GM10266 (cell line): ENCODE measurements around the gene TNS1.

Experiments used
- DNase-seq: peaks from one replicate; pipeline ENCODE4 v3.0.0; 2012; ENCODE audit errors: extremely low spot score
- TF ChIP-seq, protein P1 (sequence below): IDR thresholded peaks from 2 replicates; pipeline ENCODE4 v1.5.1; 2012; ENCODE audit warnings: mild to moderate bottlenecking, low read depth; ENCODE audit not compliant: control insufficient read depth, insufficient read depth; ENCODE audit errors: missing control alignments

The TNS1 gene

DNA sequence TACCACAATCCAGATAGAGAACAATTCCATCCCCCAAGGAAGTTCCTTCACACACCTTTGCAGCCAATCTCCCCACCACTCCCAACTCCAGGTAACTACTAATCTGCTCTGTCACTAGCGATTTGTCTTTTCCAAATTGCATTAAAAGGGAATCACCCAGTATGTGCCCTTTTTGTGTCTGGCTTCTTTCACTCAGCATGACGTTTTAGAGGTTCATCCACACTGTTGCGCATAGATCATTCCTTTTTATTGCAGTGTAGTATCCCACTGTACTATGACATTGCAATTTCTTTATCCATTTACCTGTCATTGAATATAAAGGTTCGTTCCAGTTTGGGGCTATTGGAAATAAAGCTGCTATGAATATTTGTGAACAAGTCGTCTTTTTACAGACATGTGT is 31.6 kb downstream of the TNS1 start:
- TF ChIP-seq, protein P1, sequence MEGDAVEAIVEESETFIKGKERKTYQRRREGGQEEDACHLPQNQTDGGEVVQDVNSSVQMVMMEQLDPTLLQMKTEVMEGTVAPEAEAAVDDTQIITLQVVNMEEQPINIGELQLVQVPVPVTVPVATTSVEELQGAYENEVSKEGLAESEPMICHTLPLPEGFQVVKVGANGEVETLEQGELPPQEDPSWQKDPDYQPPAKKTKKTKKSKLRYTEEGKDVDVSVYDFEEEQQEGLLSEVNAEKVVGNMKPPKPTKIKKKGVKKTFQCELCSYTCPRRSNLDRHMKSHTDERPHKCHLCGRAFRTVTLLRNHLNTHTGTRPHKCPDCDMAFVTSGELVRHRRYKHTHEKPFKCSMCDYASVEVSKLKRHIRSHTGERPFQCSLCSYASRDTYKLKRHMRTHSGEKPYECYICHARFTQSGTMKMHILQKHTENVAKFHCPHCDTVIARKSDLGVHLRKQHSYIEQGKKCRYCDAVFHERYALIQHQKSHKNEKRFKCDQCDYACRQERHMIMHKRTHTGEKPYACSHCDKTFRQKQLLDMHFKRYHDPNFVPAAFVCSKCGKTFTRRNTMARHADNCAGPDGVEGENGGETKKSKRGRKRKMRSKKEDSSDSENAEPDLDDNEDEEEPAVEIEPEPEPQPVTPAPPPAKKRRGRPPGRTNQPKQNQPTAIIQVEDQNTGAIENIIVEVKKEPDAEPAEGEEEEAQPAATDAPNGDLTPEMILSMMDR, result no peak

DNA sequence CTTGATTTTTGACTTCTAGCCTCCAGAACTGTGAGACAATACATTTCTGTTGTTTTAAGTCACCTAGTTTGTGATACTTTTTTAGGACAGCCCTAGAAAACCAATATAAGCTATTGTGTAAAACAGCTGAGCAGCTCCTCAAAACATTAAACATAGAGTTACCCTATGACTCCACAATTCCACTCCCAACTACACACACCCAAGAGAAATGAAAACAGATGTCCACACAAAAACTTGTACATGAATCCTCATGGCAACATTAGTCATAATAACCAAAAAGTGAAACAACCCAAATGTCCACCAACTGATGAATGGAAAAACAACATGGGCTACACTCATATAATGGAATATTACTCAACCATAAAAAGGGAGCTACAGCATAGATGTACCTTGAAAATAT is 32.6 kb downstream of the TNS1 start:
- DNase-seq, result no peak
- TF ChIP-seq, protein P1, result no peak

More for the DNA sequence above, 31.6 kb downstream of the TNS1 start:
- no peak for DNase-seq

DNA sequence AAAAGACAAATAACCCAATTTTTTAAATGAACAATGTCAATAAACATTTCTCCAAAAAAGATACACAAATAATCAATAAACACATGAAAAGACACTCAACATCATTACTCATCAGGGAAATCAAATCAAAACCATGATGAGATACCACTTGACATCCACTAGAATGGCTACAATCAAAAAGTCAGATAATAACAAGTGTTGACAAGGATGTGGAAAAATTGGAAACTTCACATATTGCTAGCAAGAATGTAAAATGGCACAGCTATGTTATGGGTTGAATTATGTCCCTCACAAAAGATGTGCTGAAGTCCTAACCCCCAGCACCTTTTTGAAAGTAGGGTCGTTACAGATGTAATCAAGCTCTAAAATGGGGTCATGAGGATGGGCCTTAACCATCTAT is 33.2 kb downstream of the TNS1 start:
- no peak for DNase-seq
- TF ChIP-seq, protein P1, result no peak

DNA sequence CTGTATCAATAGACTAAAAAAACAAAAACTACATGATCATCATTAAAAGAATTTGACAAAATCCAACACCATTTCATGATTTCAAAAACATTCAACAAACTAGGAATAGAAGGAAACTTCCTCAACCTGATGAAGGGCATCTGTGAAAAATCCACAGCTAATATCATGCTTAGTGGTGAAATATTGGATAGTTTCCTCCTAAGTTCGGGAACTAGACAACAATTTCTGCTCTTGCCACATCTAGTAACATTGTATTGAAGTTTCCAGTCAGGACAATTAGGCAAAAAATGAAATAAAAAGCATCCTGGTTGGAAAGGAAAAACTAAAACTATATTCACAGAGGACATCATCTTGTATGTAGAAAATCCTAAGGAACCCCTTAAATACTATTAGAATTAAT is 34.8 kb downstream of the TNS1 start:
- TF ChIP-seq, protein P1, result no peak
- DNase-seq, result no peak

DNA sequence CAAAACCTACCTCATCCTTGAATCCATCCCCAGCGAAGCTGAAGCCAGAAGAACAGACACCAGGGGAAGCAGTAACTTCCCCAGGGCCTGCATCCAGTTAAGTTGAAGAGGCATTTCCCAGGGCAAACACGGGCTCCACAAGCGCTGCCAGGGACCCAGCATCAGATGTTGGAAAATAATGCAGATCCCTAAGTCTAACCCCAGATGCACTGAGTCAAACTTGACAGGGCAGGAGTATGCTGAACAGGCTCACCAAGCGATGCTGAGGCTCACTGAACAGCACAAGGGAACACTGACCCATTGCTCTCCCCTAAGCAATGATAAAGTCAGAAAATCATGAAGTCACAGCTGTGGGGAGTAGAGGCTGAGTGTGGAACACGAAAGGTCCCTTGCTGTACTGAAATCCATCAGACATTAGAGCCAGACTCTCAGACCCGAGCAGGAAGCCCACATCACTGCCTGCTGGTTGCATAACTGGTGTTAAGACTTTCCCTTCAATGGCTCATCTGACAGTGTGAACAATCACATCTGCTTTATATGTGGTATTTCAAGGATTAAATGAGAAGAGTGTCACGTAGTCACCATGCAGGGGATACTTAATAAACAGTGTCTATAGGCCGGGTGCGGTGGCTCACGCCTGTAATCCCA is 36.2 kb downstream of the TNS1 start:
- TF ChIP-seq, protein P1, result no peak
- no peak for DNase-seq

DNA sequence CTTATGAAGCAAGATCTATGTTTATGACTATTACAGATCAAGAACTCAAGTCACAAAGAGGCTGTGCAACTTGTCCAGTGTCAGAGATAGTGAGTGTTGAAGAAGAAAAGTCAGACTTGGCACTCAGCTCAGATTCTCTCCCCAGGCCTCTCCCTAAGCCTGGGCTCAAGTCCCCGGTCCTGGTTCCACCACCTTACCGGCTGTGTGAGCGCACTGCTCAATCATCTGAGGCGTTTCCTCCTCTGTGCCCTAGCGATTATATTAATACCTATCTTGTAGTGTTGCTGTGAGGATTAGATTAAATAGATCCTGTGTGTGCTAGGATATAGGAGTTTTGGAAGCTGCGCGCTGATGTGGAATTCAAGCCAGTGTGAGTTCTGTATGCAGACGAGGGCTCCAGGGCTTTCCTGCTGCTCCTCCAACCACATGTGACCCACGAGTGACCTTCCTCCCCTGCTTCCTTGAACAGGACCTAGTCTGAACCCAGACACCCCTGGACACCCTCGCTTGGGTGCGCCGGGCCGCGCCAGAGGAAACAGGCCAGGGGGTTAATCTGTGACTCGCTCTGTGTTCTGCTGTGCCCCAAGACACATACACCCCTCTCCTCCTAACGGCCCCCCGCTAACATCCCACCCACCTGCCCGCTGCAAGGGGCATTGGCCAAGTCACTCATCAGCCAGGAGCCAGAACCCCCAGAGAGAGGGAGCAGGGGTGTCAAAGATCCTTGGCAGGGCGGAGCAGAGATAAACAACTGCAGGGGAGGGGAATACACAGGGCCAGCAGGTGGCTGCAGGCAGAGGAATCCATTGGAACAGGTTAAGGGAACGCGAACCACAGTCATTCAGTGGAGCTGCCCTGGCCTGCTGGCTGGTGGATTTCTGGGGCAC is 38.3 kb downstream of the TNS1 start:
- TF ChIP-seq, protein P1, result no peak
- no peak for DNase-seq

DNA sequence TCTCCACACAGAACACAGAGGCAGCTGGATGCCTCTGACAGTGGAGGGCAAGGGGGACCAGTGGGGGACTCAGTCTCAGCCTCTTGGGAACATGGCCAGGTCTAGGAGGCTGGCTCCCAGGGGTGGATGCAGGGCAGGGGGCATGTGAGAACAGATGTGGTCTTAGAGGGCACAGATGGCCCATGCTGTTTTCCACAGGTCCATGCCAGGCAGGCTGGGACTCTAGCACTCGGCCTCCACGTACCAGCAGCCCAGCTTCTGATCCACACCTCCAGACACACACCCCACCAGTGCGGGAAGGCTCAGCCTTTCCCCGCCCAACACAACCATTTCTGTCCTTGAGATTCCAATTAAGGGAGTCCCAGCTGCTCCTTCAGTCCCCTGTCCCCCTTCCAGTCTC is 42.4 kb downstream of the TNS1 start:
- no peak for DNase-seq
- TF ChIP-seq, protein P1, result no peak
